Muscle of leg (tissue), 11 donors: ENCODE data around the gene LDLRAD3. TPM values are rescaled to one million over a fixed set of nuclear protein-coding genes. Genes with fewer than 3 reads are reported as not detected.
"Not testable (repeated sequence)": the region's sequence is repeated elsewhere in the genome, so short reads cannot be mapped to it uniquely, and the experiment has no call there.

Experiments used
- DNase-seq: peaks from one replicate; pipeline ENCODE4 v3.0.0; 2013
- H3K27ac ChIP-seq: one replicate; pipeline ENCODE4 v1.5.1; 2013; ENCODE audit warnings: mild to moderate bottlenecking, low read length, control low read depth
- H3K27me3 ChIP-seq: one replicate; pipeline ENCODE4 v1.6.1; 2013; ENCODE audit warnings: low read length; ENCODE audit not compliant: control insufficient read depth, insufficient read depth
- H3K36me3 ChIP-seq: one replicate; pipeline ENCODE4 v1.6.1; 2013; ENCODE audit warnings: low read length; ENCODE audit not compliant: control insufficient read depth, insufficient read depth
- H3K4me1 ChIP-seq: one replicate; pipeline ENCODE4 v1.6.1; 2013; ENCODE audit warnings: low read length; ENCODE audit not compliant: control insufficient read depth, insufficient read depth
- H3K4me3 ChIP-seq: one replicate; pipeline ENCODE4 v1.5.1; 2013; ENCODE audit warnings: low read length, control low read depth
- H3K9me3 ChIP-seq: replicated peaks from 2 replicates; pipeline ENCODE4 v1.6.1; 2013; ENCODE audit warnings: low read depth, low read length; ENCODE audit not compliant: control insufficient read depth
- WGBS: methylation state at CpG from one replicate; pipeline ENCODE4 v1.1.5; 2013; ENCODE audit warnings: missing lambda C conversion rate; ENCODE audit not compliant: insufficient coverage; 5-methylcytosine and 5-hydroxymethylcytosine counted together
- polyA plus RNA-seq, 8 donors: library from polyadenylated mRNA; unstranded; fragments of 120-200 nt; gene quantifications; one replicate each; pipeline versions ENCODE4 v1.2.1 to v1.2.3, GENCODE V29; 2013; ENCODE audit warnings: inconsistent platforms in 1 of 8, low replicate concordance in 1 of 8; ENCODE audit not compliant: insufficient read length in 8 of 8, insufficient read depth in 1 of 8
- total RNA-seq: library from RNA; stranded (reverse); fragments of 120-200 nt; gene quantifications from one replicate; pipeline ENCODE4 v1.2.4, GENCODE V29; 2013

Gene LDLRAD3
- total and polyA plus RNA-seq, 9 donors = 12.0 to 28.6 (median 20.9) TPM

- H3K4me1 ChIP-seq = peaks cover 6% of the 10 kb centered on the region
- H3K27ac ChIP-seq = no peak overlapping the region
- no CpG with 5 or more reads among the region's 3 CpGs for WGBS
- no peak overlapping the region for H3K4me3 ChIP-seq
- peaks cover 5% of the 10 kb centered on the region for H3K36me3 ChIP-seq
- no peak for DNase-seq
- no peaks in the 10 kb centered on the region for H3K27me3 ChIP-seq
- H3K9me3 ChIP-seq = no peaks in the 10 kb centered on the region
These were observed 243.8 kb downstream of the LDLRAD3 start for GRCh38 chr11:36187622-36188021.

DNA sequence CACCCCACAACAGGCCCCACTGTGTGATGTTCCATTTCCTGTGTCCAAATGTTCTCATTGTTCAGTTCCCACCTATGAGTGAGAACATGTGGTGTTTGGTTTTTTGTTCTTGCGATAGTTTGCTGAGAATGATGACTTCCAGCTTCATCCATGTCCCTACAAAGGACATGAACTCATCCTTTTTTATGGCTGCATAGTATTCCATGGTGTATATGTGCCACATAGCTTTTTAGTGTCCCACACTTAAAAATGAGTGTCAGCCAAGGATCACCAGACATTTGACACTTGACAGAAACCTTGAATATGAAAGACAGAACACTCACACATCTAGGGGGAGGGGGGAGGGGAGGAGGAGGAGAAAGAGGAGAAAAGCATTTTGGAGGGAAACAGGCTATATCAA, 245.9 kb downstream of the LDLRAD3 start:
- not testable (repeated sequence) for DNase-seq, H3K9me3 ChIP-seq, H3K27ac ChIP-seq, H3K27me3 ChIP-seq, H3K4me3 ChIP-seq, H3K36me3 ChIP-seq, H3K4me1 ChIP-seq
- no CpG with 5 or more reads among the region's 1 CpG for WGBS

DNA sequence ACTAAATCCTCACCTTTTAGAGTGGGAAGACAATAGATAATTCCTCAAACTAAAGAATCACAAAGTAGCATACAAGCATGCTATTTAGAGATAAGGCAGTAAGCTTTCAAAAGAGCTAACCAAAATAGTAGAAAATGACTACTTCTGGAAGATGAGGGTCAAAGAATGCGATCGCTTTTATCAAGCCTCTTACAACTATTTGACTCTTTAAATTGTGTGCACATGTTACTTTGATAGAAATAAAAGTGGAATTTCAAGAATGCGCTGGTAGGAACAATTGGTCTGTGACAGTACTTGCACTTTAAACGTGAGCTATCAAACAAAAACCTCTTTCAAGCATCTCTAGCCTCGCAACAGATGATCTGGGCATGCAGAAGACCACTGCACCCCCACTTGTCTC, 248.1 kb downstream of the LDLRAD3 start:
- no peak overlapping the region for H3K27ac ChIP-seq
- H3K9me3 ChIP-seq = no peaks in the 10 kb centered on the region
- H3K27me3 ChIP-seq = no peaks in the 10 kb centered on the region
- no peak overlapping the region for H3K4me3 ChIP-seq
- H3K4me1 ChIP-seq = peaks cover 18% of the 10 kb centered on the region
- H3K36me3 ChIP-seq = peaks cover 5% of the 10 kb centered on the region
- WGBS = no CpG with 5 or more reads among the region's 5 CpGs
- DNase-seq = no peak

DNA sequence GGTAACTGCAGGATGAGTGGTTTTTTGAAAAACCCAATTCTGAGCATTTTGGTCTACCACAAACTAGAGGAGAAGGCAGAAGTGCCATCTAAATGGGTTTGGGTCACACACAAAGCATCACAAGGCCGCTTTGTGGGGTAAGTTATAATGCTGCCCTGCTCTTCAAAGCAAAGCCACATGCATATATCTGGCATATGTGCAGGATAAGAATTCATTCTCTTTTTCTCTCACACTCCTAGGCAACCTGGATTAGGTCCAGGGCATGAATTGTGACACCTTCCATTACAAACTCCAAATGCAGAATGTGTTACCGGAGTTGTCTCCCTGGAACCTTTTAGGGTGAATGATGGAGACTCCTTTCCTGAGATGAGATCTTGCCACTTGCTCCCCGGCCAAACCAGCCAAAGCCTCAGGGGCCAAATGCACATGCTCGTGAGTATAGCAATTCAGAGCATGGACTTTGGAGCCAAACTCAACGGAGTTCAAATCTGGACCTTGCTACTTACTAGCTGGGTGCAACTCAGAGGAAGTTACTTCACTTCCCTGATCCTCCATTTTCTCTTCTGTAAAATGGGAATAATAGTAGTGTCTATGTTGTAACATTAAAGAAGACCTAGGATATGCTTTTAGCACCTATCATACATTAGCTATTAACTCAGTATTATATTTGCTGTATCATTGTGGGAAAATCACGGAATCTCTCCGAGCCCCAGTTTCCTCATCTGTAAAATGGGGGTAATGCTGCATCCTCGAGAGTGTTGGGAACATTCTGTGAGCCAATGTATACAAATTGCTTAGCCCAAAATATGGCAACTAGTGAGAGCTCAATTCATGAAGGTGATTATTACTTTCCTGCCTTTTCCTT, 248.8 kb downstream of the LDLRAD3 start:
- peaks cover 23% of the 10 kb centered on the region for H3K4me1 ChIP-seq
- no peaks in the 10 kb centered on the region for H3K27me3 ChIP-seq
- H3K27ac ChIP-seq = no peak overlapping the region
- WGBS = 78% methylated on average over 3 of the region's 8 CpGs
- DNase-seq = no peak
- no peak overlapping the region for H3K4me3 ChIP-seq
- H3K36me3 ChIP-seq = peaks cover 5% of the 10 kb centered on the region
- no peaks in the 10 kb centered on the region for H3K9me3 ChIP-seq

- Histone ChIP-seq H3K27ac (no peak overlapping the region), H3K4me3 (no peak overlapping the region), H3K36me3 (peaks cover 5% of the 10 kb centered on the region), H3K27me3 (no peaks in the 10 kb centered on the region), H3K4me1 (peaks cover 23% of the 10 kb centered on the region), H3K9me3 (no peaks in the 10 kb centered on the region)
- DNase-seq = no peak
- 55% methylated on average over 3 of the region's 6 CpGs for WGBS
These were observed 249.4 kb downstream of the LDLRAD3 start for GRCh38 chr11:36193290-36193619.

DNA sequence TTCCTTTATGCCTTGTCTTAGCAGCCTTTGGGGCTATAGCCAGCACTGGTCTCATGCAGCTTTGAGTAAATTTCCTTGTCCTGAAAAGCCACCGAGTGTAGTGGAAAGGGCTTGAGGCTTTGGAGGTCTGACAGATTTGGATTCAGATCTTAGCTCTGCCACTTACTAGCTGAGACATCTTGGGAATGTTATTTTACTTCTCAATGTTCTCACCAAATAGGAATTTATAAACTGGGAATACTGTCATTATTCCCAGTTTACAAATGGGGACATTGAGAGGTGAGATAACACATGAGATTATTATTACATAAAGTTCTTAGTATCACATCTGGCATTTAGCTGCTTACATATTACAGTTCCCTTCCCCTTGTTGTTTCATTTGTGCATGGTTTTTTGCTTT, 249.9 kb downstream of the LDLRAD3 start:
- no peaks in the 10 kb centered on the region for H3K9me3 ChIP-seq
- no peak overlapping the region for H3K4me3 ChIP-seq
- H3K4me1 ChIP-seq = peaks cover 23% of the 10 kb centered on the region
- H3K27ac ChIP-seq = no peak overlapping the region
- DNase-seq = no peak
- no peaks in the 10 kb centered on the region for H3K27me3 ChIP-seq
- H3K36me3 ChIP-seq = peaks cover 10% of the 10 kb centered on the region
- no CpG with 5 or more reads among the region's 1 CpG for WGBS

DNA sequence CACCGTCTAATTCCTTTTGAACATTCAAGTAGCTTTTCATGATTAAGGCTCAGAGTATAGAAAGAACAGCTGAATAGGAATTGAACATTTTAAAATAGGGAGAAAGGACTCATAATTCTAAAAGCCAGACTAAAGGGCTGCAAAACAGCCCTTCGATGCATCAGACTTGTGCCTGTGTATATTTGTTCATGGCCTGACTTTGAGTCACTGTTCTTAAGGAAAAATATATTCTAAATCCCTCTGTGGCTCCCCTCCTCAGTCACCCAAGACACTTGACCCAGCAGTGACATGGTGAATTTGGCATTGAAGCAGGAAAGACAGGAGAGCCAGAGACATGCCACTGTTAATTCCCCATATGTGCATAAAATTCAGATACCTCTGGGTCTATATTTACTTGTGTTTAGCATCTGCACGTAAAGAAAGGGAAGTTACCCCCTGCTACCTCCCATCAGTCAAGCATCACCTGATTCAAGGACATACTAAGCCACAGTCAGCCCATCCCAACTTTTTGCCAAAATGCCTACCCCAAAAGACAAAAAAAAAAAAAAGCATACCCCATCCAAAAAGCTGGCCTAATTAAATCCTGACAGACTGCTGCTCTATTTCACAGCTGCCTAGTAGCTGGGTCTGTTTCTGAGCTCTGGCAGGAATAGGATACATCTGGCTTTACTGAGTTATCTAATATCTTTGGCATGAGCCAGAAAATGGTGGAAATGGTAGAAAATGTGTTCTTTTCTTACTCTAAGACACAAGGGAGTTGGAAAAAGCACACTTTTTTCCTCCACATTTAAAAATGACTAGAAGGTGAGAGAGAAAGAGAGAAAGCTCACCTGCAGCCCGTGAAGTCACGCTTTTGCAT, 251.9 kb downstream of the LDLRAD3 start:
- Histone ChIP-seq H3K4me3 (peak overlapping the region; percentile 6), H3K36me3 (peaks cover 11% of the 10 kb centered on the region), H3K27me3 (no peaks in the 10 kb centered on the region), H3K27ac (peak overlapping the region; percentile 64), H3K4me1 (peaks cover 23% of the 10 kb centered on the region), H3K9me3 (no peaks in the 10 kb centered on the region)
- DNase-seq = peak; percentile 95
- WGBS = no CpG with 5 or more reads among the region's 5 CpGs

GRCh38 chr11:36196411-36196998, 252.6 kb downstream of the LDLRAD3 start:
- 20% methylated on average over 1 of the region's 7 CpGs for WGBS
- H3K4me1 ChIP-seq = peaks cover 23% of the 10 kb centered on the region
- H3K4me3 ChIP-seq = peak overlapping the region; percentile 6
- H3K27me3 ChIP-seq = no peaks in the 10 kb centered on the region
- peak overlapping the region; percentile 64 for H3K27ac ChIP-seq
- DNase-seq = peak; percentile 73
- H3K9me3 ChIP-seq = no peaks in the 10 kb centered on the region
- peaks cover 11% of the 10 kb centered on the region for H3K36me3 ChIP-seq

DNA sequence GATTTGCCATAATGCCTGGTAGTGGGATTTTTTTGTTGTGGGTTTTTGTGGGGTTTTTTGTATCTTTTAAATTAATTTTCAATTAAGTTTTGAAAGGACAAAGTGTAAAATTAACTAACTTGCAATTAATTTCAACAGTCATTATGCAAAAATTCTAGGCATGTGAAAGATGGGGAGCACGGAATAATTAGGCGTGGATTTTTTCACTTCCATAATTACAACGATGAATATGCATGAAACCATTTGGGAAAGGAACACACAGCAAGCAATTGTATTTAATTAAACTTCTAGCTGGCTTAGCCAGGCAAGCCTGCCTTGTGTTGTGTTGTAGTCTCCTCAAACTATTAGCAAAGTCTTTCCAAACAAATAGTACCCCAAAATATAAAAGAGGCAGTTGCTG, 257.5 kb downstream of the LDLRAD3 start:
- Histone ChIP-seq H3K9me3 (no peaks in the 10 kb centered on the region), H3K4me3 (no peak overlapping the region), H3K36me3 (peaks cover 8% of the 10 kb centered on the region), H3K4me1 (peaks cover 10% of the 10 kb centered on the region), H3K27ac (no peak overlapping the region), H3K27me3 (no peaks in the 10 kb centered on the region)
- no CpG with 5 or more reads among the region's 3 CpGs for WGBS
- no peak for DNase-seq

DNA sequence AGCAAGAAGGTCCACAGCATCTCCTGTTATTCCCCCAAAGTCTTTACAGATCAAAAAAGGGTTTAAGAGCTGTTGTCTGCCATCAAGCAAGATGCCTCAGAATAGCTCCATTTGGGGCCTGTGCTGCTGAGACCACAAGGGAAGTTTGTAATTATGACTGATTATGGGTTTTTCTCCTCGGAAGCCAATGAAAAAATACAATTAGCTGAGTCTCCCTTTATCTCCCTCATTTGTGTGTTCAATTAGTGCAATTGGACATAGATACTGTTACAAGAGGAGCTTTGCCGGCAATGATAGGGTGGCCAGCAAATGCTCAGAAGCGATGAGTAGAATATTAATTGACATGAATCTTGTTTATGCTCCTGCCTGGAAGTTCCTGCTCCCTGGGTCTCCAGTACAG, 261.7 kb downstream of the LDLRAD3 start:
- Histone ChIP-seq H3K4me3 (no peak overlapping the region), H3K27me3 (no peaks in the 10 kb centered on the region), H3K4me1 (no peaks in the 10 kb centered on the region), H3K36me3 (peaks cover 2% of the 10 kb centered on the region), H3K9me3 (no peaks in the 10 kb centered on the region), H3K27ac (no peak overlapping the region)
- no peak for DNase-seq
- WGBS = 100% methylated on average over 1 of the region's 3 CpGs
